Measurements from ENCODE around the gene PSMB1. TPM values are rescaled to one million over a fixed set of nuclear protein-coding genes. Genes with fewer than 3 reads are reported as not detected.
"Not testable (repeated sequence)": the region's sequence is repeated elsewhere in the genome, so short reads cannot be mapped to it uniquely, and the experiment has no call there.

The PSMB1 gene
- total and polyA plus RNA-seq, 5 donors from 2014 or later: 103 to 702 (median 565) TPM

GRCh38 chr6:170533792-170534191 is 19.3 kb downstream of the PSMB1 start:
- H3K27ac Mint-ChIP-seq: peak overlapping the region in 1 of 3 donors; percentile 10

GRCh38 chr6:170532867-170533488 is 20.1 kb downstream of the PSMB1 start:
- Mint-ChIP-seq H3K36me3 (peaks cover 37% of the 10 kb centered on the region), H3K27me3 (no peaks in the 10 kb centered on the region), H3K4me1 (peaks cover 6 to 21% (median 9%) of the 10 kb centered on the region in 4 donors), H3K4me3 (no peak overlapping the region), H3K27ac (no peak overlapping the region), H3K9me3 (peaks cover 0 to 2% (median 0%) of the 10 kb centered on the region in 7 donors)
- Histone ChIP-seq H3K4me3 (ENCODE audit: low read depth, low read length) (no peak overlapping the region), H3K27ac (ENCODE audit: insufficient read depth, low read length, poor library complexity, severe bottlenecking) (no peak overlapping the region), H3K27me3 (ENCODE audit: control insufficient read depth, insufficient read depth, low read length) (no peaks in the 10 kb centered on the region), H3K4me1 (ENCODE audit: control insufficient read depth, insufficient read depth, low read length, poor library complexity, severe bottlenecking) (no peaks in the 10 kb centered on the region), H3K9me3 (ENCODE audit: control insufficient read depth in 2 of 2, low read length in 2 of 2) (no peaks in the 10 kb centered on the region), H3K36me3 (ENCODE audit: control insufficient read depth, insufficient read depth, low read length) (peaks cover 57% of the 10 kb centered on the region)
- ATAC-seq (ENCODE audit: low read depth in 2 of 2) (no peak), DNase-seq (no peak)

More at GRCh38 chr6:170533792-170534191, 19.3 kb downstream of the PSMB1 start:
- H3K36me3 Mint-ChIP-seq: peaks cover 37% of the 10 kb centered on the region
- DNase-seq (no peak), ATAC-seq (ENCODE audit: low read depth in 2 of 2) (no peak)
- H3K4me1 ChIP-seq (ENCODE audit: control insufficient read depth, insufficient read depth, low read length, poor library complexity, severe bottlenecking): no peaks in the 10 kb centered on the region
- H3K27me3 ChIP-seq (ENCODE audit: control insufficient read depth, insufficient read depth, low read length): no peaks in the 10 kb centered on the region
- no peak overlapping the region for H3K4me3 Mint-ChIP-seq
- peaks cover 6 to 21% (median 9%) of the 10 kb centered on the region in 4 donors for H3K4me1 Mint-ChIP-seq
- H3K4me3 ChIP-seq (ENCODE audit: low read depth, low read length): no peak overlapping the region
- peaks cover 64% of the 10 kb centered on the region for H3K36me3 ChIP-seq (ENCODE audit: control insufficient read depth, insufficient read depth, low read length)
- no peak overlapping the region for H3K27ac ChIP-seq (ENCODE audit: insufficient read depth, low read length, poor library complexity, severe bottlenecking)
- no peaks in the 10 kb centered on the region for H3K9me3 ChIP-seq (ENCODE audit: control insufficient read depth in 2 of 2, low read length in 2 of 2)
- peaks cover 0 to 2% (median 0%) of the 10 kb centered on the region in 7 donors for H3K9me3 Mint-ChIP-seq
- no peaks in the 10 kb centered on the region for H3K27me3 Mint-ChIP-seq

- Mint-ChIP-seq H3K27me3 (peaks cover 7% of the 10 kb centered on the region), H3K9me3 (peaks cover 0 to 2% (median 0%) of the 10 kb centered on the region in 7 donors), H3K4me1 (peaks cover 0 to 14% (median 6%) of the 10 kb centered on the region in 4 donors), H3K36me3 (peaks cover 10% of the 10 kb centered on the region), H3K4me3 (no peak overlapping the region), H3K27ac (peak overlapping the region in 2 of 3 donors; percentile 25 to 68)
- H3K27ac ChIP-seq (ENCODE audit: insufficient read depth, low read length, poor library complexity, severe bottlenecking): no peak overlapping the region
- H3K4me3 ChIP-seq (ENCODE audit: low read depth, low read length): no peak overlapping the region
- H3K4me1 ChIP-seq (ENCODE audit: control insufficient read depth, insufficient read depth, low read length, poor library complexity, severe bottlenecking): no peaks in the 10 kb centered on the region
- peak in 1 of 2 donors; percentile 74 for ATAC-seq (ENCODE audit: low read depth in 2 of 2)
- no peaks in the 10 kb centered on the region for H3K27me3 ChIP-seq (ENCODE audit: control insufficient read depth, insufficient read depth, low read length)
- H3K9me3 ChIP-seq (ENCODE audit: control insufficient read depth in 2 of 2, low read length in 2 of 2): no peaks in the 10 kb centered on the region
- H3K36me3 ChIP-seq (ENCODE audit: control insufficient read depth, insufficient read depth, low read length): peaks cover 26% of the 10 kb centered on the region
- peak; percentile 43 to 67 (median 55) for DNase-seq
These were observed 23.2 kb downstream of the PSMB1 start for GRCh38 chr6:170529839-170530469.

- H3K36me3 ChIP-seq (ENCODE audit: control insufficient read depth, insufficient read depth, low read length); H3K4me3 Mint-ChIP-seq; H3K4me1 Mint-ChIP-seq; H3K4me3 ChIP-seq (ENCODE audit: low read depth, low read length); H3K4me1 ChIP-seq (ENCODE audit: control insufficient read depth, insufficient read depth, low read length, poor library complexity, severe bottlenecking); H3K27ac Mint-ChIP-seq; H3K9me3 ChIP-seq (ENCODE audit: control insufficient read depth in 2 of 2, low read length in 2 of 2); DNase-seq; H3K27ac ChIP-seq (ENCODE audit: insufficient read depth, low read length, poor library complexity, severe bottlenecking); H3K27me3 ChIP-seq (ENCODE audit: control insufficient read depth, insufficient read depth, low read length); H3K9me3 Mint-ChIP-seq; H3K36me3 Mint-ChIP-seq; ATAC-seq (ENCODE audit: low read depth in 2 of 2): not testable (repeated sequence)
- peaks cover 14% of the 10 kb centered on the region for H3K27me3 Mint-ChIP-seq
These were observed 25.1 kb downstream of the PSMB1 start for GRCh38 chr6:170527995-170528394.

- Histone ChIP-seq H3K4me1 (ENCODE audit: control insufficient read depth, insufficient read depth, low read length, poor library complexity, severe bottlenecking) (no peaks in the 10 kb centered on the region), H3K9me3 (ENCODE audit: control insufficient read depth in 2 of 2, low read length in 2 of 2) (no peaks in the 10 kb centered on the region), H3K36me3 (ENCODE audit: control insufficient read depth, insufficient read depth, low read length) (no peaks in the 10 kb centered on the region), H3K27me3 (ENCODE audit: control insufficient read depth, insufficient read depth, low read length) (no peaks in the 10 kb centered on the region), H3K27ac (ENCODE audit: insufficient read depth, low read length, poor library complexity, severe bottlenecking) (no peak overlapping the region), H3K4me3 (ENCODE audit: low read depth, low read length) (no peak overlapping the region)
- H3K4me1 Mint-ChIP-seq: peaks cover 0 to 6% (median 5%) of the 10 kb centered on the region in 4 donors
- no peaks in the 10 kb centered on the region for H3K36me3 Mint-ChIP-seq
- H3K9me3 Mint-ChIP-seq: no peaks in the 10 kb centered on the region
- DNase-seq: no peak
- H3K27ac Mint-ChIP-seq: no peak overlapping the region
- H3K4me3 Mint-ChIP-seq: no peak overlapping the region
- H3K27me3 Mint-ChIP-seq: peaks cover 31% of the 10 kb centered on the region
- ATAC-seq (ENCODE audit: low read depth in 2 of 2): no peak
These were observed 27.3 kb downstream of the PSMB1 start for GRCh38 chr6:170525795-170526194.

- no peak overlapping the region for H3K4me3 Mint-ChIP-seq
- H3K36me3 ChIP-seq (ENCODE audit: control insufficient read depth, insufficient read depth, low read length): no peaks in the 10 kb centered on the region
- peaks cover 47% of the 10 kb centered on the region for H3K27me3 Mint-ChIP-seq
These were observed 29.0 kb downstream of the PSMB1 start for GRCh38 chr6:170524172-170524502.

GRCh38 chr6:170523256-170524171 is 29.6 kb downstream of the PSMB1 start:
- ATAC-seq (ENCODE audit: low read depth in 2 of 2): no peak
- Histone ChIP-seq H3K9me3 (ENCODE audit: control insufficient read depth in 2 of 2, low read length in 2 of 2) (no peaks in the 10 kb centered on the region), H3K36me3 (ENCODE audit: control insufficient read depth, insufficient read depth, low read length) (no peaks in the 10 kb centered on the region), H3K4me1 (ENCODE audit: control insufficient read depth, insufficient read depth, low read length, poor library complexity, severe bottlenecking) (no peaks in the 10 kb centered on the region), H3K27me3 (ENCODE audit: control insufficient read depth, insufficient read depth, low read length) (no peaks in the 10 kb centered on the region), H3K27ac (ENCODE audit: insufficient read depth, low read length, poor library complexity, severe bottlenecking) (no peak overlapping the region), H3K4me3 (ENCODE audit: low read depth, low read length) (no peak overlapping the region)
- H3K27me3 Mint-ChIP-seq: peaks cover 53% of the 10 kb centered on the region
- no peak for DNase-seq
- no peak overlapping the region for H3K4me3 Mint-ChIP-seq
- no peak overlapping the region for H3K27ac Mint-ChIP-seq
- no peaks in the 10 kb centered on the region for H3K9me3 Mint-ChIP-seq
- H3K36me3 Mint-ChIP-seq: no peaks in the 10 kb centered on the region
- no peaks in the 10 kb centered on the region for H3K4me1 Mint-ChIP-seq

More at GRCh38 chr6:170524172-170524502, 29.0 kb downstream of the PSMB1 start:
- no peaks in the 10 kb centered on the region for H3K36me3 Mint-ChIP-seq
- H3K4me3 ChIP-seq (ENCODE audit: low read depth, low read length): no peak overlapping the region
- no peaks in the 10 kb centered on the region for H3K9me3 Mint-ChIP-seq
- no peaks in the 10 kb centered on the region for H3K27me3 ChIP-seq (ENCODE audit: control insufficient read depth, insufficient read depth, low read length)
- H3K27ac Mint-ChIP-seq: no peak overlapping the region
- no peak overlapping the region for H3K27ac ChIP-seq (ENCODE audit: insufficient read depth, low read length, poor library complexity, severe bottlenecking)
- peaks cover 0 to 2% (median 0%) of the 10 kb centered on the region in 4 donors for H3K4me1 Mint-ChIP-seq
- ATAC-seq (ENCODE audit: low read depth in 2 of 2): no peak
- H3K9me3 ChIP-seq (ENCODE audit: control insufficient read depth in 2 of 2, low read length in 2 of 2): no peaks in the 10 kb centered on the region
- DNase-seq: no peak
- H3K4me1 ChIP-seq (ENCODE audit: control insufficient read depth, insufficient read depth, low read length, poor library complexity, severe bottlenecking): no peaks in the 10 kb centered on the region

Measured in CD4-positive, CD25-positive, alpha-beta regulatory T cell (primary cell).